Measurements from ENCODE around the gene TMBIM1. TPM values are rescaled to one million over a fixed set of nuclear protein-coding genes. Genes with fewer than 3 reads are reported as not detected.
"Not testable (repeated sequence)": the region's sequence is repeated elsewhere in the genome, so short reads cannot be mapped to it uniquely, and the experiment has no call there.

The TMBIM1 gene
- total RNA-seq, 6 experiments from 2014 or later: 101 to 160 (median 126) TPM

DNA sequence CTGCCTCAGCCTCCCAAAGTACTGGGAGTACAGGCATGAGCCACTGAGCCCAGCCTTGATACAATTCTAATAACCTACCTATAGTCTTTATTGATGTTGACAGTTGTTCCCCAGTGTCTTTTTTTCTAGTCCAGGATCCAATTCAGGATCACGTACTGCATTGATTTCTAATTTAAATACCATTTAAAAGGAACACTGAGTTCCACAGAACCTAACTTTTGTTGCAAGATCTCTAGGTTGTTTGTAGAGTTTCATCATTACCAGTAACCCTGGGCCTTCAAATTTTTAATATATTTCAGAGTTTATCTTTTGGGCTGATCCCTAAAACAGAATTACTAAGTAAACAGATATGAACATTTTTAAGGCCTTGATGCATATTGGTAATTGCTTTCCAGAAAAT is 21.1 kb upstream of the TMBIM1 start:
- ATAC-seq (peak; percentile 38 to 75 (median 50)), DNase-seq (no peak)
- 22% methylated on average over 1 of the region's 1 CpG for WGBS (ENCODE audit: insufficient coverage, low coverage, low lambda C conversion rate, missing lambda C conversion rate)
- Histone ChIP-seq H3K36me3 (no peaks in the 10 kb centered on the region), H3K4me1 (peaks cover 0 to 38% (median 15%) of the 10 kb centered on the region in 4 donors), H3K27me3 (no peaks in the 10 kb centered on the region), H3K4me3 (no peak overlapping the region), H3K27ac (peak overlapping the region; percentile 40 to 85 (median 62)), H3K9me3 (no peaks in the 10 kb centered on the region)
- intact Hi-C loops (cut with DNase I): no loop called here
- TF ChIP-seq, protein P1, sequence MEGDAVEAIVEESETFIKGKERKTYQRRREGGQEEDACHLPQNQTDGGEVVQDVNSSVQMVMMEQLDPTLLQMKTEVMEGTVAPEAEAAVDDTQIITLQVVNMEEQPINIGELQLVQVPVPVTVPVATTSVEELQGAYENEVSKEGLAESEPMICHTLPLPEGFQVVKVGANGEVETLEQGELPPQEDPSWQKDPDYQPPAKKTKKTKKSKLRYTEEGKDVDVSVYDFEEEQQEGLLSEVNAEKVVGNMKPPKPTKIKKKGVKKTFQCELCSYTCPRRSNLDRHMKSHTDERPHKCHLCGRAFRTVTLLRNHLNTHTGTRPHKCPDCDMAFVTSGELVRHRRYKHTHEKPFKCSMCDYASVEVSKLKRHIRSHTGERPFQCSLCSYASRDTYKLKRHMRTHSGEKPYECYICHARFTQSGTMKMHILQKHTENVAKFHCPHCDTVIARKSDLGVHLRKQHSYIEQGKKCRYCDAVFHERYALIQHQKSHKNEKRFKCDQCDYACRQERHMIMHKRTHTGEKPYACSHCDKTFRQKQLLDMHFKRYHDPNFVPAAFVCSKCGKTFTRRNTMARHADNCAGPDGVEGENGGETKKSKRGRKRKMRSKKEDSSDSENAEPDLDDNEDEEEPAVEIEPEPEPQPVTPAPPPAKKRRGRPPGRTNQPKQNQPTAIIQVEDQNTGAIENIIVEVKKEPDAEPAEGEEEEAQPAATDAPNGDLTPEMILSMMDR (IDR thresholded peaks at IDR 0.05): no peak
- no peak for TF ChIP-seq POLR2A (IDR thresholded peaks at IDR 0.05)

DNA sequence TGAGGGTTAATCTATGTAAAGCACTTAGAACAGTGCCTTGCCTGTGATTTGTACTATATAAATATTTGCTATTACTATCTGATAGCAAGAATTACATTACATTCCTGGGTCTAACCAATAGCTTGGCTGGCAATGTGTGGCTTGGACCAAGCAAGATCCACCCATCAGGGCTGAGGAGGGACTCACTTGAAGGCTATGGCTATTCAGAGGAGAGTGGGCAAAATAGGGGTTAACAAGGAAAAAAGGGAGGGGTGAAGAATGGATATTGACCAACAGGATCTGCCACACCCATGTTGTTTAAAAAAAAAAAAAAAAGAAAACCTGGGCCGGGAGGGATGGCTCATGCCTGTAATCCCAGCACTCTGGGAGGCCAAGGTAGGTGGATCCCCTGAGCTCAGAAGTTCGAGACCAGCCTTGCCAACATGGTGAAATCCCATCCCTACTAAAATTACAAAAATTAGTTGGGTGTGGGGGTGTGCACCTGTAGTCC is 20.0 kb upstream of the TMBIM1 start:
- no peak overlapping the region for H3K4me3 ChIP-seq
- H3K27me3 ChIP-seq: no peaks in the 10 kb centered on the region
- 24% methylated on average over 2 of the region's 2 CpGs for WGBS (ENCODE audit: insufficient coverage, low coverage, low lambda C conversion rate, missing lambda C conversion rate)
- intact Hi-C loops (cut with DNase I): no loop called here
- DNase-seq: no peak
- no peak for TF ChIP-seq POLR2A (IDR thresholded peaks at IDR 0.05)
- TF ChIP-seq, protein P1 (IDR thresholded peaks at IDR 0.05): no peak
- ATAC-seq: peak; percentile 59 to 81 (median 70)
- peak overlapping the region; percentile 40 to 85 (median 62) for H3K27ac ChIP-seq
- no peaks in the 10 kb centered on the region for H3K9me3 ChIP-seq
- no peaks in the 10 kb centered on the region for H3K36me3 ChIP-seq
- H3K4me1 ChIP-seq: peaks cover 0 to 38% (median 15%) of the 10 kb centered on the region in 4 donors

- ATAC-seq: peak in 2 of 4 donors; percentile 18 to 43
- H3K4me1 ChIP-seq: peaks cover 0 to 38% (median 15%) of the 10 kb centered on the region in 4 donors
- H3K4me3 ChIP-seq; H3K36me3 ChIP-seq; intact Hi-C loops (cut with DNase I); DNase-seq; H3K9me3 ChIP-seq; H3K27me3 ChIP-seq: not testable (repeated sequence)
- H3K27ac ChIP-seq: peak overlapping the region in 2 of 3 donors; percentile 45 to 85
- WGBS (ENCODE audit: insufficient coverage, low coverage, low lambda C conversion rate, missing lambda C conversion rate): 66% methylated on average over 5 of the region's 11 CpGs
These were observed 19.4 kb upstream of the TMBIM1 start for GRCh38 chr2:218311541-218312266.

- DNase-seq (no peak), ATAC-seq (peak in 2 of 4 donors; percentile 12 to 41)
- Histone ChIP-seq H3K9me3 (no peaks in the 10 kb centered on the region), H3K27ac (peak overlapping the region in 2 of 3 donors; percentile 19 to 45), H3K27me3 (no peaks in the 10 kb centered on the region), H3K4me1 (peaks cover 0 to 44% (median 19%) of the 10 kb centered on the region in 4 donors), H3K4me3 (no peak overlapping the region), H3K36me3 (no peaks in the 10 kb centered on the region)
- intact Hi-C loops (cut with DNase I): no loop called here
- TF ChIP-seq, protein P1 (IDR thresholded peaks at IDR 0.05): no peak
- no peak for TF ChIP-seq POLR2A (IDR thresholded peaks at IDR 0.05)
- WGBS (ENCODE audit: insufficient coverage, low coverage, low lambda C conversion rate, missing lambda C conversion rate): 42% methylated on average over 10 of the region's 11 CpGs
These were observed 18.7 kb upstream of the TMBIM1 start for GRCh38 chr2:218310853-218311540.

All from right lobe of liver (tissue), 6 donors.